GM21786 (cell line): Measurements from ENCODE around the gene NUDT6.
A peak's percentile ranks its signal among the peaks of the same experiment; 100 is the strongest.

ENCODE experiments used
- ATAC-seq: cut with Tn5 transposase; IDR thresholded peaks from one replicate; pipeline ENCODE4 v1.9.1; 2021; ENCODE audit not compliant: unreplicated experiment

The NUDT6 gene

DNA sequence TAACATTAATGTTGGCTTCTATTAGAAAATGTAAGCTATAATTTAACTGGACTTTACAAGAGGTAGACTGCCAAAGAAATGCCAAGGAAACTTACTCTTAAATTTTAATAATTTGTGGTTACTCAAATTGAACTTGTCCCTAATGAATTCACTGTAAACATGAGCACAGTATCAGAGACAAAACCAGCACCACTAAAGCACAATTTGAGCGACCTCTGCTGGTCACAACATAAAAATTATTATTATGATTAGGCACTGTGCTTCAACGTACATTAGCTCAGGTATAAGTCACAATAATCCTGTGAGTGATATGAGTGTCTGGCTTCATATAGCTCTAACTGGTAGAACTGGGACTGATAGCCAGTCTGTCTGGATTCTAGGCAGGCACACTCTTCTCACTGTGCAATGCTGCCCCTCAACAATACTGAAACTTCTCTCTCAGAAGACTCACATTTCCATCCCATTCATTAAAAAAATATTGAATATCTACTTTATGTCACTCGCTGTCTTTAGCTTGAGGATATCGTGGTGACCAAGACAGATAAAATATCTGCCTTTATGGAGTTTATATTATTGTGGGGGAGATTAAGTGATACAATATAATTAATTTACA, 8.0 kb downstream of the NUDT6 start:
- ATAC-seq: peak; percentile 97

DNA sequence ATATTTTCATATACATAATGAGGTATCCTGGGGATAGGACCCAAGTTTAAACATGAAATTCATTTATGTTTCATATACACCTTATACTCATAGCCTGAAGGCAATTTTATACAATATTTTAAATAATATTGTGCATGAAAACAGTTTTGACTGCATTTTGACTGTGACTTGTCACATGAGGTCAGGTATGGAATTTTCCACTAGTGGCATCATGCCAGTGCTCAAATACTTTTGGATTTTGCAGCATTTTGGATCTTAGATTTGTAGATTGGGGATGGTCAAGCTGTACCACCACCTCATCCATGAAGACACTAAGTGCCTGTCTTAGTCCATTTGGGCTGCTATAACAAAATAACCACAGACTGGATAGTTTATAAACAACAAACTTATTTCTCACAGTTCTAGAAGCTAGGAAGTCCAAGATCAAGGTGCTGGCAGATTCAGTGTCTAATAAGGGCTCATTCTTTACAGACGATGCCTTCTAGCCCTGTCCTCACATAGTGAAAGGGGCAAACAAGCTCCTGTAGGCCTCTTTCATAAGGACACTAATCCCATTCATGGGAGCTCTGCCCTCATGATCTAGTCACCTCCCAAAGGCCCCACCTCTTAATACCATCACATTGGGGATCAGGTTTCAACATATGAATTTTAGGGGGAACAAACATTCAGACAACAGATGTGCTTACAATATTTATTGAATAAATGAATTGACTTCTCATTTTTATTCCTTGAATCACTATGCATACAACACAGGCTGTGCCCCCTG, 9.4 kb downstream of the NUDT6 start:
- ATAC-seq: no peak

DNA sequence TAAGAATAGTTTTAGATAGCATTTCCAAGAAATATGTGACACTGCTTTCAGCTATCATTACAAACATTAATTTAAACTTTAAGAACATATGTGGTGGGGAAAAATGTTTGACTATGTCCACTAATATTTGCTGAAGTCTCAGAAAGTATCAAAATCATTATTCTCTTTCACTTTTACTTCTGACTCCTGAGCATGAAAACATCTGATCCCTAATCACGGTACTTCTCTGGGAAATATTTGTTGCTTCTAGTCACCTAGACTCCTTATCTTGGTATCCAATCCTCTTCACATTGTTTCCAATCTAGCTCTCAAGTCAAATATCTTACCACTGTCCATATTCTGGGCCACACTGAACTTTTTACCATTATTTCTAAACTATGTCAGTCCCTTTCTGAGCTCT, 10.8 kb downstream of the NUDT6 start:
- ATAC-seq: no peak

DNA sequence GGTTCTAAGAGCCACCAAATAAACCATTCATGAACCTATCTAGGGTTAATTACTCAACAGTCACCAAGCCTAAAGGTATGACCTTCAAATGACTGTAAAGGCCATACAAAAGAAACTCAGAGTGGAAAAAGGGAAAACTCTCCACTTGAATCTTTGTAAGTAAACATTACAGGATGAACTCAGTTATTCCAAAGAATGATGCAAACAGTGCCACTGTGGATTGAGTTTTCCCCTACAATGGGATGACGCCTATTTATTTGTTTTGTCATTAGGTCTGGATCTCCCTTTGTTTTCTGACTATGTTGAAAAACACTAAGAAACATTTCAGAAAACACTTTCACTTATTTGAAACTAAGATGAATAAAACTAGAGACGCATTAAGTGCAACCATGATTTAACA, 12.7 kb downstream of the NUDT6 start:
- no peak for ATAC-seq

DNA sequence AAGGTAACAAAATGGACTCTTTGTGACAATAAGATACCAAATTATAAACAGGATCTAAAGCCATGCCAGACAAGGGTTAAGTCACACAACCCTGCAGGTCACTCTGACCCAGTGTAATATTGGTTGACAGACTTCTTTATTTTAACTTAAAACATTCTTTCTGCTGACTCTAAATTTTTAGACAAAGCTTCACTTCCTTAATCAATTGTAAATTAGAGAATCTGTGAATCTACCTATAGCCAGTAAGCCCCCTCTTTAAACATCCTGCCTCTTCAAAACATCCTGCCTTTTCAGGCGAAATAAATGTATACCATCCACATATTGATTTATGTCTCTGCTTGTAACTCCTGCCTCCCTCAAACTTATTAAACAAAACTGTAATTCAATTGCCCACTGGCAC, 14.2 kb downstream of the NUDT6 start:
- ATAC-seq: no peak

DNA sequence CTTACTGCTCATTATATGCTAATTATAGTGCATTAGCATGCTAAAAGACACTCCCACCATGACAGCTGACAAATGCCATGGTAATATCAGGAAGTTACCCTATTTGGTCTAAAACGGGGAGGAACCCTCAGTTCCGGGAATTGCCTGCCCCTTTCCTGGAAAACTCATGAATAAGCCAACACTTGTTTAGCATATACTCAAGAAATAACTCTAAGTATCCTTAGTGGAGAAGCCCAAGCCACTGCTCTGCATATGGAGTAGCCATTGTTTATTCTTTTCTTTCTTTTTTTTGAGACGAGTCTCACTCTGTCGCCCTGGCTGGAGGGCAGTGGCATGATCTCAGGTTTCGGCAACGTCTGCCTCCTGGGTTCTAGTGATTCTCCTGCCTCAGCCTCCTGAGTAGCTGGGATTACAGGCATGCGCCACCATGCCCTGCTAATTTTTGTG, 15.5 kb downstream of the NUDT6 start:
- no peak for ATAC-seq

DNA sequence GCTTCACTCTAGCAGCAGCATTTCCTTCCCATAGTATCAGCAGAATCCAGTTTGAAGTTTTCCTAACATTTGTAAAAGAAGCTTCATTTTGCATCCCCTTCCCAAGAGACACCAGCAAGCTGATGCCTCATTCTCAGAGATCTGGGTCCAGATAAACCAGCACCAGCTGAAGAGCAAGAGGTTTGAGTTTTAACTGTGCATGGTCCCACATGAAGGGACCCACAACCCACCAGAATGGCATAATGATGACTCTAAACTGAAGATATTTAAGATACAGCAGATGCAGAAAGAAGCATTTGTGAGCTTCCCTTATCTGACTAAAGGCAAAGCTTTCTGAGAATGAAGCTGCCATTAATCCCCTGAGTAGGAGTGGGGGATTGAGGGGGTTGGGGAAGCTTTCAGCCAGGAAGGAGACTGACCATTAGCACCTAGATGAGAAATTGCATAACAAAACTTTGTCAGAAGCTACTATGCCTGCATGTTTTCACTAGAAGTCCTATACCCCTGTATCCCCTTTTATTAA, 18.6 kb downstream of the NUDT6 start:
- no peak for ATAC-seq

DNA sequence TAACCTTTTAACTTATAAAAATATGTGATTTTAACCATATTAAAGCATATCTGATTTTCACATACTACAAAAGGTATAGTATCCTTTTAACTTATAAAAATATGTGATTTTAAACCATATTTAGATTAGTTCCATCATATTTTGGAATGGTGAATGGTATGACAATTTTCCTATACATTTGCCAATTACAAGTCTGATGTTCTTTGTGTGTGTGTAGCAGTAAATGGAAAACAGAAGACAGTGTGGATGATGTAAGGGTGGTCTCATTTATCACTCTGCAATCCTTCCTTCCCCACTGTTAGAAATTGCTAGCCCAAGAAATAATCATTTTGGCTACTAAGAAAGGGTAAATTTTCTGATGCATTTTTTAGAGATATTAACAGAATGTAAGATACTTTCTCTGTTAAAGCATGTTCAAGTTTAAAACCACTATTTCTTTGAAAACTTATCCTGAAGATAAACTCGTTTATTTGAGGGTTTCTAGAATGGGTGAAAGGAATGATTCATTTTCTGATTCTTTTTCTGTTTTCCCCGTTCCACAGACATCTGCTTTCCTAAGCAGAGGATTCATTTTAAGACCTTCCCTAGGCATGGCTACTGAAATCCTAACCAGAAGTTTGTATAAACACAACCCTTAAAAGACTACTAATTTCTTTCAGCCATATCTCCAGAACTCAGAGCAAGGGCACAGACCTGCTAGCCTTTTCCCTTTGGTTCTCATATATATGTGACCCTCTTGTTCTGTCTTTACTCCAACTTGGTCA, 21.0 kb downstream of the NUDT6 start:
- no peak for ATAC-seq

DNA sequence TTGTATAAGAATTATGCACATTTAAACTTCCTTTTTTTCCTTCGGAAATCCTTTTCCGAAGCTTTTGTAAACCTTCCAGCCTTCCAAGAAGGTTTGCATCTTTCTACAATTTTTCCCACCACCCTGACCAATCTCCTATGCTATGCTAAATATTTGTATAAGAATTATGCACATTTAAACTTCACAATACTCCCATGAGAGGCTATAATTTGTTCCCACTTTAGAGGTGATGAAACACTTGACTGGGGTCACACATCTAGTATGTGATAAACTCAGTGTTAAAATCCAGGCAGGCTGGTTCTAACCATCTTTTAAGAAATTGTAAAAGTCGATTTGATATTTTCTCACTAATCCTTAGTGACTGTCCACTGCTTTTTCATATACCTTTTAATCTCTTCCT, 22.1 kb downstream of the NUDT6 start:
- ATAC-seq: no peak

DNA sequence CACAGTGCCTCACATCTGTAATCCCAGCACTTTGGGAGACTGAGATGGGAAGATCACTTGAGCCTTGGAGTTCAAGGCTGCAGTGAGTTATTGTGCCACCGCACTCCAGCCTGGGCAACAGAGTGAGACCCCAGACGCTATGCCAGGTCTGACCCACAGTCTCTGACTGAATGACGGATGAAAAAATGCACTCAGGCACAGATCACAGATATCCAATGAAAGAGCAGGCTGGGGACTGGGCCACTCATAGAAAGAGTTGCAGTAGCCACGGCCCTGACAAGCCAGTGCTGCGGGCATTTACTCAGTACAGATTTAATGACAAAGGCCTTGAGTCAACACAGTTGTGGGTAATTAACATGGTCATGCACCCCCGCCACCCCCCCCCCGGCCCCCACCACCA, 22.7 kb downstream of the NUDT6 start:
- no peak for ATAC-seq

DNA sequence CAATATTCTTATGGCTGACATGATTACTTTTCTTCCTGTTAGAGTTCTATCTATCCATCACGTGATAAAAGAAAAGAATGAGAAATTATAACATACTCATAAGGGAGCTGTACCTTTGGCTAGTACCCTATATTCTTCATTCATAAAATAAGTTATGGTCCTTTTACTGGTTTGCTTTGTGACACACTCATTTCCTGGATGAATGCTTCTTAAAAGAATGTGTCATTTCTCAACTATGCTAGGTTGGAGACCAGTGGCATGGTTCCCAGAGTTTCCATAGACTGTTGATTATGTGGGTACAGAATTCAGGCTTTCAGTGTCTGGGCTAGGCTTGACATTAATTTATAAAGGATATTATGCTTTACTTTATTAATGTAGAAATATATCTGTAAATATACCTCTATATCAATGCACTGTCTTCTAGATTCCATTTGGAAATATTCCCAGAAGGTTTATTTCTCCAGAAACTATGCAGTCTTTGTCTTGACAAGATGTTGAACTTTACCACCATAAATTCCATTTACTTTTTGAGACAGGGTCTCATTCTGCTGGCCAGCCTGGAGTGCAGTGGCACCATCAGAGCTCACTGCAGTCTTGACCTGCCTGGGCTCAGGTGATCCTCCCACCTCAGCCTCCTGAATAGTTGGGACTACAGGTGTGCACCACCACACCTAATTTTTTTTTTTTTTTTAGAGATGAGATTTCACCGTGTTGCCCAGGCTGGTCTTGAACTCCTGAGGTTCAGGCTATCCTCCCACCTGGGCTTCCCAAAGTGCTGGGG, 23.8 kb downstream of the NUDT6 start:
- ATAC-seq: no peak

DNA sequence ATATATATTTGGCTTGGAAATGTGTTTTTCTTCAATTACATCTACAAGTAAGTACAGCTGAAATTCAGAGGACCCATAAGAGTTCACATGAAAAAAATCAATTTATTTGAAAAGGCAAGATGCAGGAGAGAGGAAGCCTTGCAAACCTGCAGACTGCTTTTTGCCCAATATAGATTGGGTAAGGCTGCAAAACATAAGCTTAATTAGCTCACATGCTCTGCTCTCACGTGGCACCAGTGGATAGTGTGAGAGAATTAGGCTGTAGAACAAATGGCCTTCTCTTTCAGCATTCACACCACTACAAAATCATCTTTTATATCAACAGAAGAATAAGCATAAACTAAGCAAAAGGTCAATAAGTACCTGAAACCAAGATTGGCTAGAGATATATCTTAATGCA, 26.1 kb downstream of the NUDT6 start:
- no peak for ATAC-seq

DNA sequence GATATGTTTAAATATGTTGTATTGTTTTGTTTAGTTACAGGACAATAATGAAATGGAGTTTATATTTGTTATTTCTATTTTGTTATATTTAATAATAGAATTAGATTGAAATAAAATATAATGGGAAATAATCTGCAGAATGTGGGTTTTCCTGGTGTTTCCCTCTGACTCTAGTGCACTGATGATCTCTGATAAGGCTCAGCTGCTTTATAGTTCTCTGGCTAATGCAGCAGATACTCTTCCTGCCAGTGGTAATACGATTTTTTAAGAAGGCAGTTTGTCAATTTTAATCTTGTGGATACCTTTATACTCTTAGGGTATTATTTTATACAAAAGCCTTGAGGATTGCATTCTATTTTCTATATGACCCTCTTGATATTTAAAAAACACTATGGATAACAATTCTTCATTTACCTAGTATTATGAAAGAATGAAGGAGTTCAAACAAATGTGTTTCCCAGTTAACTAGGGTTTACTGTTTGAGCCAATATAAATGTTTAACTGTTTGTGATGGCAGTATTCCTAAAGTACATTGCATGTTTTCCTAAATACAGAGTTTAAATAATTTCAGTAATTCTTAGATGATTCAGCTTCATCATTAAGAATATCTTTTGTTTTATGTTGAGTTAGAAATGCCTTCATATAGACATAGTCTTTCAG, 26.9 kb downstream of the NUDT6 start:
- no peak for ATAC-seq

DNA sequence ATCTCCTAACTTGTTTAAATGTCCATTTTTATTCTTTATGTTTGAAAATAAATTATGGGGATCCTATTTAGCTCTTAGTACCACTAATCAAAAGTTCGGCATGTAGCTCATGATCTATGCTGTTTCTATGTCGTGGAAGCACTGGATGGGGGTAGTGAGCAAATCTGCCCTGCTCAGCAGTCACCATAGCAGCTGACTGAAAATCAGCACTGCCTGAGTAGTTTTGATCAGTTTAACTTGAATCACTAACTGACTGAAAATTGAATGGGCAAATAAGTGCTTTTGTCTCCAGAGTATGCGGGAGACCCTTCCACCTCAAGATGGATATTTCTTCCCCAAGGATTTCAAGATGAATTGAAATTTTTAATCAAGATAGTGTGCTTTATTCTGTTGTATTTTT, 27.6 kb downstream of the NUDT6 start:
- ATAC-seq: no peak

DNA sequence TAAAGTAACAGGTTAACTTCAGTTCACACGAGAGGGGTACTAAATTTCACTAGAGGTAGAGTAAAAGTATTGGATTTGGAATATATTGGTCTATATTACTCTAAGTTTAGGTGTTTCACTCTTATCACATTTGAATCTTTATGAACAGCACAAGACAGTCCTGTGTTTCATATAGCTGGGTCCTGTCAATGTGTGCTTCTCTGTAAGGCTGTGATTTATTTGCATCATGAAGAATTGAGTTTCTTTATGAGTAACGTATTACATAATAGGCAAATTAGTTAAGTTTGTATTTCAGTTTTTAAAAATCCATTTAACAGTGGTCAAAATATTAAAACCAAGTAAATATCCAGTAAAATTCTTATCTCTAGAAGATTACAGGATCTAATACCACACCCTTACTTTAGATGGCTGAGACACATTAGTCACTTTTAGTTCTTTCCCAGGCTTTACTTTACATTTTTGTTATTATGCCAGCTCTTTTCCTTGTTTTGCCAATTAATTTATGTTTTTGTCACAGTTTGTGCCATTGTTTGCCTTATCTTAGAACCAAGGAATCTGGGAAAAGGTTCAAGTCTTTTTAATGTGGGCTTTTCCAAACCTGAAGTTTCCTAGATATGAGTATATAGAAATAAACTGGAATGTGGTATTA, 32.1 kb downstream of the NUDT6 start:
- peak; percentile 47 for ATAC-seq

DNA sequence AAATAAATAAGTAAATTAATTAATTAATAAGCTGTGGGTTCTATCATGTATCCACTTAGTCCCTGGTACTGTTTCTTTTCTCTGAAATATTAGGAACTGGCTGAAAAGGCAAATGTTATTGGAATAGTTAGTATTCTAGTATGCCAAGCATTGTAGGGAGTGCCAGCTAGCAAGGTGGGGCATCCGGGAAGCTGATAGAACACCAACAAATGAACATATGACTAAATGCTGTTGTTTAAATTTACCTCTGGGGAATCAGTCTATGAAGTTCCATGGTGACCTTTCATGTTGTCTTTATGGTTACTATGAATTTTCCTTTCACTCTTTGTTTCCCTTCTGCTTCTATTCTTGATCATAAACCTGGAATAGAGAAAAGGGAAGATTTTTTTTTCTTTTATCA, 32.7 kb downstream of the NUDT6 start:
- ATAC-seq: no peak

DNA sequence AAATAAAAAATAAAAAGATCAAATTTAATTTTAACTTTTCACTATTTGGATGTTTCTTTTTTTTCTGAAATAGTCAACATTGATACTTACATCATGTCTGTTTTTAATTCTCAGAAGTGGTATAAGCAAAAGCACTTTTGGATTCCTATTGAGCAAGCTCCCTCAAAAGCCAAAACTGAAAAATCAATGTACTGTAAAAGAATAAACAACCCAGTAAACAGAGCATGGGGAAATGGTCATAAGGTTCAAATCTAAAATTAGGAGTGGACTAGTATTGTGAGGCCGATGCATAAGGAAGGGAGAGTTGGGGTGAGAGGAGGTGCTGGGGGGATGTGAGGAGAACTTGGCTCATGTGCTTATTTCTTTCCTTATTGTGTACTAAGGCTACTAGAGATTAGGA, 37.9 kb downstream of the NUDT6 start:
- no peak for ATAC-seq

DNA sequence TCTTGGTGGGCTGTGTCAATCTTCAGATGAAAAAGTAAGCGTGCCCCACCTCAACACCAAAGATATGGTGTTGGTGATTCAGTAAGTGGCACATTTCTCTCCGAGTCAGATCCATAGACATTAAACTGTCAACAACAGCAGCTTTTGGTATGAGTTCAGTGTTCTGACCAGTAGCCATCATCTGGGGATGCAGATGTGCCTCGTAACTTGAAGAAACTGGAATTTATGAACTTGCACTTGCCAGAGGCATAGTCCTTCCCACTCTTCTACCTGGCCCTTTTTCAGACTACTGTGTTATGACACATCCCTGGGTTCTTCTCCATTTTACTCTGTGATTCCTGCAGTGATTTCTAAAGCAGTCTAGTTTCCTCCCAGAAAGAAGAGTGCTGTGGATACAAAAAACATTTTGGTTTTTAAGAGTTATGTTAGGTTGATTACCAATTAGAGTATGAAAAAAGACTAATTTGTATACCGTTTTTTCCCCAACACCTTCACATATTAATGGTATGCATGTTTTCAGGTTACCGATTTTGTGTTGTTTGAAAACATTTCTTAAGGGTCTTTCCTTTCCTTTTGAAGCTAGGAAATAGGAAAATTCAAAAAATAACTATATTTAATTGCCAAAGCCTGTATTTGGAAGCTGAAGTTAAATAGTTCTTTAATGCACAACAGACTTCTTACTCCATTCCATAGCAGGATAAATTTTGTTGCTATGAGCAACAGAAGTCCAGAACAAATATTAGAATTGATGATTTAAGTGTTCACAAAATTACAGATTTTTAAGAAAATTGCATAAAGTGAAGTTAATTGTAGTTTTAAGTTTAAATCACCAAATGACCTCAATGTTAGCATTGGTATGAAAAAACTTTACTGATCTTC, 39.3 kb downstream of the NUDT6 start:
- no peak for ATAC-seq

DNA sequence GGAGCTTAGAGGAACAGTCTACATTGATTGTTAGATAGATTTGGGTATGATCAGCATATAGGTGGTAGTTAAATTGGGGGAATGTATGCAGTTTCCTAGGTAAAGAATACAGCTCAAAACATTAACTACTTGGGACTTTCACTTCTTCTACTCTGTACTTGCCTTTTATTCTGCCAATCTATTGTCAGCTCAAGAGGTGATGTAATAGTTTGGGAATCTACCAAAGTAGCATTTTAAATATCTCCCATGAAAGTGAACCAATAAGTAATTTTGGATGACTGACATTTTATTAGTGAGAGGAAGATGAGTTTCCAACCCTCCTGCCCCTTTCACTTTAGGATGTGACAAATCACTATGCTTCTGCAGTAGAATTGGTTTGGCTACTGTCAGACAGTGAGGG, 43.4 kb downstream of the NUDT6 start:
- ATAC-seq: no peak
